ENCODE data around the gene ETV6.

The ETV6 gene

GRCh38 chr12:11812586-11813437, 163.3 kb downstream of the ETV6 start:
- DNase-seq: peak; percentile 41

GRCh38 chr12:11813438-11813813, 164.0 kb downstream of the ETV6 start:
- no peak for DNase-seq

GRCh38 chr12:11814374-11814773, 164.9 kb downstream of the ETV6 start:
- peak; percentile 71 for DNase-seq

DNA sequence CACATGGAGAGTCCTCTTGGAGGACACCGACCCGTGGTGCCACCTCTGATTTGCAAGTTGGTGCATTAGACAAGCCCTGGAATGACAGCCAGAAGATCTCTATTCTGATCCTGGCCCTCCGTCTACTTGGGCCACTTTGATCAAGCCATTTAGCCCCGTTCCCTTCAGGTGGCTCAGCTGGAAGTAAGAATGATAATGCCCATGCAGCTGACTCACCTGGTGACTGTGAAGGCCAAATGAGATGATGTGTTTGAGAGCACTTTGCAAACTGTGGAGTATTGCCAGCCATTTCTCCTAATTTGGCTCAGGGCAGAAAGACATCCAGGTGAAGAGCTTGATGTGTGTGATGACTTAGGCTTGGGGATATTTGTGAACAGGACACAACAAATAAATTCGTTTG, 165.9 kb downstream of the ETV6 start:
- DNase-seq: no peak

GRCh38 chr12:11819643-11820042, 170.2 kb downstream of the ETV6 start:
- no peak for DNase-seq

GRCh38 chr12:11820476-11820875, 171.0 kb downstream of the ETV6 start:
- DNase-seq: no peak

DNA sequence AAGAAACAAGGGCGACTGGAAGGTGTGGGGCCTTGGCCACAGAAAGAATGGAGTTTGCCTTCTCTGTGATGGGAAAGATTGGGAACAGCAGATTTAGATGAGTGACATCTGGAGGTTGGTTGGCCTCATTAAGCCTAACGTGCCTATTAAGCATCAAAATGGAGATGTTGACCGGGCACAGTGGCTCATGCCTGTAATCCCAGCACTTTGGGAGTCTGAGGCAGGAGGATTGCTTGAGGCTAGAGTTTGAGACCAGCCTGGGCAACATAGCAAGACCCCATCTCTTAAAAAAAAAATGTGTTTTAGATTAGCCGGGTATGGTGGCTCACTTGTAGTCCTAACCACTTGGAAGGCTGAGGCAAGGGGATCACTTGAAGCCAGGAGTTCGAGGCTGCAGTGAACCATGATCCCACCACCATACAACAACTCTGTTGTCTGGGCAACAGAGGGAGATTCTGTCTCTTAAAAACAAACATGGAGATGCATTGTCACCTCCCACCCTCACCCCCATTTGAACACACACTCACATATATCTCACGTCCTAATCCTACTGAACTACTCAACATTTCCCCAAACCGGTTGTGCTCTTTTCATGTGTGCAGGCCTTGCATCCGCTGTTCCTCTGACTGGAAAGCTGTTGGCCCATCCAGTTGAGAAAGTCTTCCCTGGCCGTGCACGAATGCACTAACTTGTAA, 172.1 kb downstream of the ETV6 start:
- no peak for DNase-seq

GRCh38 chr12:11822081-11822834, 172.8 kb downstream of the ETV6 start:
- peak; percentile 39 for DNase-seq

DNA sequence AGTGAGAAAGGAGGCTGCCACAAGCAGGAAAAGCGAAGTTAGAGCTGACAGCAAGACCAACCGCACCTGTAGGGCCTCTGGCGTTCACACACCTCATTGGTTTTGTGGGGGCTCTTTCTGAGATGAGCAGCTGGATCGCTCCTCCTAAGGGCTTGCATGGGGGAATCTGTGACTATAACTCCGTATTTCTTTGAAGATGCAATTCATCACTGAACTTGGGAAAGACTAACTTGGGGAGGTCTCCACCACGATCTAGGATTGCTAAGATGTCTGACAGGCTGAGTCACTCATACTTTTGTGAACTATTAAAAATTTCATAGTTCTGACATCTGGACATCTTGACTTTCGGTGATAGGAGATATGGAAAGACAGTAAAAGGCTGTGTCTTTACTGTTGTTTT, 173.6 kb downstream of the ETV6 start:
- DNase-seq: no peak

- DNase-seq: no peak
These were observed 174.1 kb downstream of the ETV6 start for GRCh38 chr12:11823593-11823992.

DNA sequence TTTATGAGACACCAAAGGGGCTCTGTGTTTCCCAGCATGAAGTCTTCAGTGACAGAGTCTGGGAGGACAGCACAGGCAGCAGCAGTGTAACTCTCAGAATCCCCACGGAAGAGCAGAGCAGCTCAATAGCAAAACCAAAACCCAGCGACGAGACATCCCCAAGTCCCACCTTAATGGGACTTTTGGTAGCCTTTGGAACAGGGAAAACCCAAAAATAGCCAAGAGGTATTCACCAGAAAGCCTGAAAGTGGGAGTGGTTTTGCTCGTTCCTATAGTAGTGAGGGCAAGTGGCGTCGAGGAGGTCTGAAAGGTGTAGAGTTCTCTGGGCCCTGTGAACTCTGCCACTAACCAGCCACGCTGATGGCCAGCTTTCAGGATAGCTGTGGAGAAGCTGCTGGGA, 174.6 kb downstream of the ETV6 start:
- DNase-seq: no peak

DNA sequence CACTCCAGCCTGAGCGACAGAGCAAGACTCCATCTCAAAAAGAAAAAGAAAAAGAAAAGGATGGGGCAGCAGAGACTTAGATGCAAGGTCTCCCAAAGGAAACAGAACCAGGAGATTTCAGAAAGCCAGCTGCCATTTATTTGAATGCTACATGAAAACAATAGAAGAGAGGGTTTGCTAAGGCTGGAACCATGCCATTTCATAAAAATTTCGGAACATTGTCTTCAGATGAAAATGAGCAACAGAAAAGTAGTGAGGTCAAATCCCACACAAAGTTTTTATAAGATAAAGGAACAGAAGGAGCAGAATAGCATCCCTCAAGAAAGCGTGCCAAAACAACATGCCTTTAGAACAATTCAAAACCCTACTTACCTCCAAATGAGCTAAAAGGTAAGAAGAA, 175.3 kb downstream of the ETV6 start:
- no peak for DNase-seq

GRCh38 chr12:11825278-11825677, 175.8 kb downstream of the ETV6 start:
- DNase-seq: no peak

DNA sequence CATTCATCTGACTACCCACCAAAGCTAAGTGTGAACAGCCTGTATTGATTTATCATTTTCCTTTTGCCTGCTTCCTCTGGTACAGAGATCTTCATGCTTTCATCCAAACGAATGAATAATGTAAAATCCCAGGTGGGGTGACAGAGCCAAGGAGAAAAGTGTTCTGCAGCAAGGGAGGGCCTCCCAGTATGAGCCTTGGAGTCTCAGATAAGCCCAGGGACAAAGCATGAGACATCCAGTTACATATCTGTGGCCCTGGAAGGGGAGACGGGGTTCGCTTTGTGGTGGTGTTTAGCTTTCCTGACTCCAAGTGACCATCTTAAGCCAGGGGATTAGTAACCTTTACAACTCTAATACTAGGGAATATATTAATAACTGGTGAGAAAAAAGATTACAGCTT, 177.1 kb downstream of the ETV6 start:
- no peak for DNase-seq

DNA sequence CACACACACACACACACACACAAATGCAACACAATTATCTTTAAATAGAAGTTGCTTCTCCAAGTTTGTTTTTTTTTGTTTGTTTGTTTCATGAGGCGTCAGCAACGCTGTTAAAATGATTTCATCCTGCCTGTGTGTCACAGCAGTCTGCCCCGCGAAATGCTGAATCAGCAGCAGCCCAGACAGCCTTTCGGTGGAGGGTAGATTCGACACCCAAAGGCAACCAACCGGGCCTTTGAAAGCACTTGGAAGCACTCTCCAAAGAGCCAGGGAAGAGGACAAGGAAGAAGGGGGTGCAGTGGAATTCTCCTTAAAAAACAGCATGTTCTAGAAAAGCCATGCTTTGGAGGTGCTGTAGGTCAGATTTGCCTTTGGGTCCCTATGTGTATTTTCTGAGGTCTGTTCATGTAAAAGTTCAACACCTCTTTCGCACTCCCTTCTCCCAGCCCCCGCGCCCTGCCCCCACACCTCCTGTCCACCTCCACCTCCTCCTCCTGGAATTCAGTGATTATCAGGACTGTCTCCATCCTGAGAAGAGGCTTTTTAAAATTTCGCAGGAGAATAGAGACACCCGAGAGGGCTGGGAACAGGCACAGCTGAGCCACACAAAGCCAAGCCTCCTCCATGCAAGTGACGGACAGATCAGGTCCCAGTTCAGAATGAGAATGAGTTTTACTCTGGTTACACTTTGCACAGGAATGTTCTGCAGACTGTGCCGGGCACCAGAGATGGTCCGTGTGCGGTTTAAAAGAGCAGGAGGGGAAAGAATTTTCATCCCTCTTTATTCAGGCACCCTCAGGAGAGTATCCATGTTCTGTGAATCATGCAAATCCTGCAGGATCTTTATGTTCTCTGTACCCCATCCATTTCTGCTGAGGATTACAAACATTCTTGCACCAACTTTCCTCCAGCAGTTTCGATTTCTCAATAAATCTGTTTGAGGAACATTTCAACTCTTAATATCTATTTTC, 177.9 kb downstream of the ETV6 start:
- no peak for DNase-seq

DNA sequence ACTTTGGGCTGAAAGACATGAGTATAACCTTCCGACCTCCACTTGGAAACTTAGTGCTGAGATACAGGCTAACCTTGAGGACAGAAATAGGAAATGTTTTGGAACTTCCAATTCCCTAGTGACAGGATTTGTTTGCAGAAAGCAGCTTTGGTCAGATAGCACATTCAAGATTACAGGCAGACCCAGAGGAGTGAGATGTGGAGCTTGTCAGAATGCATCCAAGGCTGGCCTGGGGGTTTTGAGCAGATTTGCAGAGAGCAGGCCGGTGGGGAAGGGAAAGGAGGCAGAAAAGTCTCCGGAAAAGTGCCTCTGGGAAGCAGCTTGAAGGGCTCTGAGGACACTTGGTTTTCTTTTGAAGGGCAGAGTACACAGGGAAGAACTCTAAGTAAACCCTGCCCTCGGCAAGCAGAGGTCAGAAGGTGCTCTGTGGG, 180.3 kb downstream of the ETV6 start:
- DNase-seq: no peak

DNA sequence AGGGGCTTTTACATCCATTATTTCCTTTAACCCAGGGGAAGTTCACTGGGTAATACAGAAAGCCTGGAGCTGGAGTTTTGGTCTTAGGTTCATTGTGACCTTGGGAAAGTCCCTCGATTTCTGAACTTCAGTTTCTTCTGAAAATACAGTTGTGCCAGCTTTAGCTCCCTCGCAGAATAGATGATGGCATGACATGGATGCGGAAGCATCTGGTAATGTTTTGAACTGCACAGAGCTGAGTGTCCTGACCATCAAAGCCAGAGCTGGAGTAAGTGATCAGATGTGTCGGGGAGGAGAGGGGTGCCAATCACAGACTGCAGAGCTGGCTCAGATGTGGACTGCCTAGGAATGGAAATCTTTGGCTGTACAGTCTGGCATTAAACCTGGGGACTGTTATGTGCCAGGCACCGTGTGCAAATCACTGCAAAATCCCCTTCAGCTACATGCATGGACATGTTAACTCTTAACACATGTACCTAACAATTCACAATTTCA, 180.9 kb downstream of the ETV6 start:
- peak; percentile 30 for DNase-seq

GRCh38 chr12:11832093-11832492, 182.6 kb downstream of the ETV6 start:
- no peak for DNase-seq

DNA sequence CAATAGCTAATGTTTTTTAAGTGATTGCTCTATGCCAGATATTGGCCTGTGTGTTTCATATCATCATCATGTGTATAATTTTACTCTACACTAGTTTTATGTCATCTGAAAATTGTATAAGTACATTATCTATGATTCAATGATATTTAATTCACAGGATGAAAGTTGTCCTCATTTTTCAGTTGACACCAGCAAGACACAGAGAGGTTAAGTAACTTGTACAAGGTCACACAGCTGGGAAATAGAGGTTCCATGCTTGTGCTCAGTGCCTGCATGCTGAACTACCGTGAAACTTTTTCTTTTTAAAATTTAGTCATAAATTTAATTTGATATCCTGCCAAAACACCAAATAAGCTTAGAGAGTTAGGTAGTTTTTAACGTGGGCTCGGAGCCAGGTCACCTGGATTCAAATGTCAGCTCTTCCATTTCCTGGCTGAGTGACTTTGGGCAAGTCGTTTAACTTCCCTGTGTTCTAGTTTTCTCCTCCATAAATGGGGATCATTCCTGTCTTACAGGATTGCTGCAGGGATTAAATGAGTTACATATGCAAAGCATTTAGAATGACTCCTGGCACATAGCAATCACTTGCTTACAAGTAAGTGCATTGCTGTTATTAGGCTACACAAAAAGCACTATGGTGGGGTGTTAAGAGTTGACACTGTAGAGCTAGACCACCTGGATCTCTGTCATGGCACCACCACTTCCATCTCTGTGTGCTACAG, 183.9 kb downstream of the ETV6 start:
- DNase-seq: no peak

GRCh38 chr12:11834104-11834812, 184.8 kb downstream of the ETV6 start:
- peak; percentile 47 for DNase-seq

DNA sequence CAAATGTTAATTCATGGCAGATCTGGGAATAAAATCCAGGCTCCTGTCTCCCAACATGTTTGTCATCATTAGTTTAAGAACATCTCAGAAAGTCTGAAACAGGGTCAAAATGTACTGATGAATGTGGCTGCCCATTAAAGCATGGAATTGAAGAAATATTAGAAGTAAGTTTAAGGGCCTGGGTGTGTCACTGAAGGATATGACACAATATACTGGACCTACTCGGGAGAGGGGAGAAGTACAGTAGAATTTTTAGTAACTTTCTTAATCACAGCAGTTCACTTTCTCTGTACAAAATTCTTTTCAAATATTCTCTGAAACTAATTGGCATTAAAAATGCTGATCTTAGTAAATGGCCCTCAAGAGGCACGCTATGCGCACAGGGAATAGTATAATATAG, 185.5 kb downstream of the ETV6 start:
- no peak for DNase-seq

Data from activated CD4-positive, alpha-beta T cell treated with anti-CD3 and anti-CD28 coated beads, Interleukin-2, amount 50 U/mL, for 16 hours (primary cell).